ENCODE measurements around the gene CELSR2. TPM values are rescaled to one million over a fixed set of nuclear protein-coding genes. Genes with fewer than 3 reads are reported as not detected.
A peak's percentile ranks its signal among the peaks of the same experiment; 100 is the strongest.

Gene CELSR2
- total RNA-seq, 3 donors from 2014 or later = 1.3 to 19.5 (median 13.8) TPM

DNA sequence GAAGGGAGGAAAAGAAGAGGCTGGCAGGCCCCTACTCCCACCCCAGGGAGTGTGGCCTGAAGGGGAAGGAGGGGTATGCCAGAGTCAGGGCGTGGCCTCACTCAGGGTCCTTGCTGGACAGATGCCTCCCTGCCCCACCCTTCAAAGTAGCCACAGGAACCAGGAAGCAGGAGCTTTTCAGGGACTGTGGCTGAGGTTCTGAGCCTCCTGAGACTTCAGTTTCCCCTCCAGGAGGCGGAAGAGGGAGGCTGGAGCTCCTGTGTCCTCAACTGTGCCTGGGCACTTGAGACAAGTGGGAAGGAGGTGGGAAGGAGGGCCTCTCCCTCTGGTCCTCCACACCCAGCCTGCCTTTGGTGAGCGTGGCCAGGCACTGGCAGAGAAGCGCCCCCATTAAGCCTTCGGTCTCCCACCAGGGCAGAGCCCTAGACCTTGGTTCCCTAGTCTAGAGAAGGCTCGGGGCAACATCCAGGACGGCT lies 5.3 kb downstream of the CELSR2 start:
- TF ChIP-seq, protein P1, sequence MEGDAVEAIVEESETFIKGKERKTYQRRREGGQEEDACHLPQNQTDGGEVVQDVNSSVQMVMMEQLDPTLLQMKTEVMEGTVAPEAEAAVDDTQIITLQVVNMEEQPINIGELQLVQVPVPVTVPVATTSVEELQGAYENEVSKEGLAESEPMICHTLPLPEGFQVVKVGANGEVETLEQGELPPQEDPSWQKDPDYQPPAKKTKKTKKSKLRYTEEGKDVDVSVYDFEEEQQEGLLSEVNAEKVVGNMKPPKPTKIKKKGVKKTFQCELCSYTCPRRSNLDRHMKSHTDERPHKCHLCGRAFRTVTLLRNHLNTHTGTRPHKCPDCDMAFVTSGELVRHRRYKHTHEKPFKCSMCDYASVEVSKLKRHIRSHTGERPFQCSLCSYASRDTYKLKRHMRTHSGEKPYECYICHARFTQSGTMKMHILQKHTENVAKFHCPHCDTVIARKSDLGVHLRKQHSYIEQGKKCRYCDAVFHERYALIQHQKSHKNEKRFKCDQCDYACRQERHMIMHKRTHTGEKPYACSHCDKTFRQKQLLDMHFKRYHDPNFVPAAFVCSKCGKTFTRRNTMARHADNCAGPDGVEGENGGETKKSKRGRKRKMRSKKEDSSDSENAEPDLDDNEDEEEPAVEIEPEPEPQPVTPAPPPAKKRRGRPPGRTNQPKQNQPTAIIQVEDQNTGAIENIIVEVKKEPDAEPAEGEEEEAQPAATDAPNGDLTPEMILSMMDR (IDR thresholded peaks at IDR 0.05) = no peak
- TF ChIP-seq POLR2A (IDR thresholded peaks at IDR 0.05) (no peak), POLR2AphosphoS5 (IDR thresholded peaks at IDR 0.05) (no peak)
- Histone ChIP-seq H3K27me3 (no peaks in the 10 kb centered on the region), H3K36me3 (no peaks in the 10 kb centered on the region), H3K27ac (peak overlapping the region; percentile 93 to 97), H3K9me3 (no peaks in the 10 kb centered on the region), H3K4me3 (peak overlapping the region in 2 of 3 donors; percentile 22 to 59), H3K4me1 (peaks cover 6 to 9% of the 10 kb centered on the region in 2 donors)
- intact Hi-C loops (cut with DNase I; ENCODE audit: low total_unique reads) = no loop called here
- DNase-seq (ENCODE audit: low spot score in 2 of 2) = no peak

DNA sequence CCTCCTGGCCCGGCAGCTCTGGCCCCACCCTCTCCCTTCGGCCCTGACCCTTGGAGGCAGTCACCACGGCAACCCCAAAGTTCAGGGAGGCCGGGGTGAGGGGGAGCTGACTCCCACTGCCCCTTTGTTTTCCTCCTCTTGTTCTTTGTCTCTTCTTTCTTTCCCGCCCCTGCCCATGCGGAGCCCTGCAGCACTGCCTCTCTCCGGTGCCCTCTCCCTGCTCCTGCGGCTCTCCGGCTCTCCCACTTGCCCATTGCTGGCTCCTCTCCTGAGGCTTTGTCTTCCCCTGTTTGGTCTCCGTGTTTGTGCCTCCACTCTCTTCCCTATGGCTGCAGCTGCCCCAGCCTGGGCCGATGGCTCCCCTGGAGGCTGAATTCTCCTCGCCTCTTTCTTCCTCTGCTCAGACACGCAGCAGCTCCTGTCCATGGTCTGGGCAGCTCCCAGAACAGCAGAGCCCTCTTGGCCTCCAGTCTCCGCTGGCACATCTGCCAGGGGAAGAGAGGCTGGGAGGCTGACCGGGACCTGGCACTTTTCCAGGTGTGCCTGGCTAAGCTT lies 5.8 kb downstream of the CELSR2 start:
- intact Hi-C loops (cut with DNase I; ENCODE audit: low total_unique reads) = no loop called here

DNA sequence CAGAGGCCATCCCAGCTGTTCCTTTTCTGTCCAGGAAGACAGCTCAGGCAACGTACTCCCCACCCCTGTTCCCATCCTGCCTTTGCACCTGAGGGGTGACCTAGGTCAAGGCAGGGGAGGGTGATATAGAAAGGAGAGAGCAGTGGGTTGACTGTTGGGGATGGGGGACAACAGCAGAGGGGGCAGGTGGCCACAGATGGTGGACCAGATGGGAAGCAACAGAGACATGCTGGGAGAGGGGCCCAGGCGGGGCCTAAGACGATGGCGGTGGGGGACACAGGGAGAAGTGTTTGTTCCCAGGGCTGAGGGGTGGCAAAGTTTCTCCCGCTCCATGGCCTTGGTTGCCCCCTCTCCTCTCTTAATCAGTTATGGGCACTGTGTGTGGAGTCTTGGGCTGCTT lies 6.3 kb downstream of the CELSR2 start:
- Histone ChIP-seq H3K27ac (peak overlapping the region; percentile 93 to 97), H3K4me1 (peaks cover 6 to 9% of the 10 kb centered on the region in 2 donors), H3K4me3 (peak overlapping the region in 1 of 3 donors; percentile 59)

More for the DNA sequence above, 5.8 kb downstream of the CELSR2 start:
- Histone ChIP-seq H3K9me3 (no peaks in the 10 kb centered on the region), H3K27me3 (no peaks in the 10 kb centered on the region), H3K36me3 (no peaks in the 10 kb centered on the region), H3K4me1 (peaks cover 6 to 9% of the 10 kb centered on the region in 2 donors), H3K27ac (peak overlapping the region; percentile 93 to 97), H3K4me3 (peak overlapping the region in 2 of 3 donors; percentile 22 to 59)
- no peak for DNase-seq (ENCODE audit: low spot score in 2 of 2)
- TF ChIP-seq POLR2AphosphoS5 (IDR thresholded peaks at IDR 0.05) (no peak), POLR2A (IDR thresholded peaks at IDR 0.05) (no peak)
- TF ChIP-seq, protein P1 (IDR thresholded peaks at IDR 0.05) = no peak

DNA sequence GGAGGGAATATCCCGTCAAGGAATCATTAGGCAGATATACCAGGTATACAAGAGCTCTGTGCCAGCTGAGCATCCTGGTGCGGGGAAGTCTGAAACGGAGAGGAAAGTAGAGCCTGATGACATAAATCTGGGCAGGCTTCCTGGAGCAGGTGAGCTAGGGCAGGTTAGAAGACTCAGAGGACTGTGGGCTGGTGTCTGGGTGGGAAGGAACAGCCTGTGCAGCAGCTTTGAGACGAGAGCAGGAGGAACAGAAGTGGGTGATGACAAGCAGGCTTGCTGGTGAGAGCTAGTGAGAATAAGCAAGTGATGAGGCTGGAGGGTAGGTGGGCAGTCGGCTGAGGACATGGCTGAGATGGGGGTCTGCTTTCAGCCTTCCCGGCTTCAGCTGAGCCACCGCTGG lies 6.7 kb downstream of the CELSR2 start:
- Histone ChIP-seq H3K36me3 (no peaks in the 10 kb centered on the region), H3K9me3 (no peaks in the 10 kb centered on the region), H3K27me3 (no peaks in the 10 kb centered on the region), H3K4me3 (no peak overlapping the region), H3K4me1 (peaks cover 6 to 9% of the 10 kb centered on the region in 2 donors), H3K27ac (peak overlapping the region; percentile 93 to 97)
- TF ChIP-seq, protein P1 (IDR thresholded peaks at IDR 0.05) = no peak
- TF ChIP-seq POLR2A (IDR thresholded peaks at IDR 0.05) (no peak), POLR2AphosphoS5 (IDR thresholded peaks at IDR 0.05) (no peak)
- DNase-seq (ENCODE audit: low spot score in 2 of 2) = no peak
- intact Hi-C loops (cut with DNase I; ENCODE audit: low total_unique reads) = no loop called here

More for the DNA sequence above, 6.3 kb downstream of the CELSR2 start:
- DNase-seq (ENCODE audit: low spot score in 2 of 2) = no peak
- H3K36me3 ChIP-seq = no peaks in the 10 kb centered on the region
- TF ChIP-seq POLR2A (IDR thresholded peaks at IDR 0.05) (no peak), POLR2AphosphoS5 (IDR thresholded peaks at IDR 0.05) (no peak)
- TF ChIP-seq, protein P1 (IDR thresholded peaks at IDR 0.05) = no peak
- intact Hi-C loops (cut with DNase I; ENCODE audit: low total_unique reads) = no loop called here
- no peaks in the 10 kb centered on the region for H3K27me3 ChIP-seq
- H3K9me3 ChIP-seq = no peaks in the 10 kb centered on the region

DNA sequence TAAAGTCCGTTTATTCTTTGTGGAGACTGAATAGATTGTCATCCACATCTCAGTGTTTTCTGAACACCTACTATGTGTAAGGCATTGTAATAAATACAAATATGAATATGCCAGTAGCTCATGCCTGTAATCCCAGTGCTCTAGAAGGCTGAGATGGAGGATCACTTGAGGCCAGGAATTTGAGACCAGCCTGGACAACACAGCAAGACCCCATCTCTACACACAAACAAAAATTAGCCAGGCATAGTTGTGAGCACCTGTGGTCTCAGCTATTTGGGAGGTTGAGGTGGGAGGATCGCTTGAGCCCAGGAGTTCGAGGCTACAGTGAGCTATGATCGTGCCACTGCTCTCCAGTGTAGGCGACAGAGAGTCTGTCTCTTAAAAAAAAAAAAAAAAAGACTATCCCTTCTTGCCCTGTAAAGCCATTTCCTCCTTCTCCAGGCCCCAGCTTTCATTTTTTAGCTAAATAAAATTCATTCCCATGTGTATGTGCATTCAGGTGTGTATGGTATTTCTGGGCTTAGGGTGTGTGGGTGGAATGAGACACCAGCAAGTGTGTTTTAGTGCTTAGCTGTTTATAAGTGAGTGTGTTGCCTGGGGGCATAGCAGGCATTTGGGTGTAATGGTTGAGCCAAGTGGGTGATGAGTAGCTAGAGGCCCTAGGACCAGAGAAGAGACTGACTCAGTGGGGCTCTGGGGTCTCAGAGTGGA lies 7.8 kb downstream of the CELSR2 start:
- Histone ChIP-seq H3K27me3 (no peaks in the 10 kb centered on the region), H3K9me3 (no peaks in the 10 kb centered on the region), H3K36me3 (no peaks in the 10 kb centered on the region), H3K4me3 (no peak overlapping the region), H3K27ac (peak overlapping the region; percentile 38 to 68), H3K4me1 (peaks cover 6 to 9% of the 10 kb centered on the region in 2 donors)
- intact Hi-C loops (cut with DNase I; ENCODE audit: low total_unique reads) = no loop called here
- no peak for DNase-seq (ENCODE audit: low spot score in 2 of 2)
- TF ChIP-seq, protein P1 (IDR thresholded peaks at IDR 0.05) = no peak
- no peak for TF ChIP-seq POLR2A (IDR thresholded peaks at IDR 0.05)
- no peak for TF ChIP-seq POLR2AphosphoS5 (IDR thresholded peaks at IDR 0.05)

Data from breast epithelium (tissue), 4 donors.